Measurements from ENCODE around the gene UBQLN4.

Gene UBQLN4

DNA sequence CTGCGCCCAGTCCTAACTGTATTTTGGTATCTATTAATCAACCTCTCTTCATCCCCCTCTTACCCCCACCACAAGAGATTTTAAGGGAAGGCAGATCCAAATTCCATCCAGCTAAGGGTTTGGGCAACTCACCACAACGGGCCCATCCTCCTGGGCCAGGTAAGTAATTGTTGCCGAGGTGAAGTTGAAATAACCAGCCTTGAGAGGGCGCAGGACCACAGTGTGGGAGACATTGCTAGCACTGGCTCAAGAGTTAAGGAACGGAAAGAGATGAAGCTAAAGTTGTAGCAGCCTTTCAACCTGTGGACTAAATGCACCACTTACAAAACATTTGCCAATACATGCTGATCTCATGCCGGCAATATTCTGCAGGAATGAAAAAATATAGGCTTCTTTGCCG lies 38.8 kb downstream of the UBQLN4 start:
- H3K4me1 Mint-ChIP-seq, result peaks cover 28% of the 10 kb centered on the region
- H3K4me3 Mint-ChIP-seq, result no peak overlapping the region
- peaks cover 62% of the 10 kb centered on the region for H3K36me3 Mint-ChIP-seq (ENCODE audit: insufficient read depth)
- no peaks in the 10 kb centered on the region for H3K27me3 Mint-ChIP-seq
- H3K9me3 Mint-ChIP-seq, result no peaks in the 10 kb centered on the region
- no peak for DNase-seq (ENCODE audit: low spot score in 2 of 2)
- peak overlapping the region; percentile 30 for H3K27ac Mint-ChIP-seq (ENCODE audit: low read depth)
- no peak for ATAC-seq (replicated peaks; ENCODE audit: extremely low read depth, poor library complexity, severe bottlenecking)

- H3K27me3 Mint-ChIP-seq, result no peaks in the 10 kb centered on the region
- H3K27ac Mint-ChIP-seq (ENCODE audit: low read depth), result no peak overlapping the region
- peaks cover 59% of the 10 kb centered on the region for H3K36me3 Mint-ChIP-seq (ENCODE audit: insufficient read depth)
- DNase-seq (ENCODE audit: low spot score in 2 of 2), result no peak
- no peak overlapping the region for H3K4me3 Mint-ChIP-seq
- no peak for ATAC-seq (replicated peaks; ENCODE audit: extremely low read depth, poor library complexity, severe bottlenecking)
- H3K4me1 Mint-ChIP-seq, result peaks cover 18% of the 10 kb centered on the region
- H3K9me3 Mint-ChIP-seq, result no peaks in the 10 kb centered on the region
Observed at GRCh38 chr1:156012051-156012817, 41.4 kb downstream of the UBQLN4 start.

GRCh38 chr1:156009404-156009803 lies 44.2 kb downstream of the UBQLN4 start:
- DNase-seq (ENCODE audit: low spot score in 2 of 2) (no peak), ATAC-seq (replicated peaks; ENCODE audit: extremely low read depth, poor library complexity, severe bottlenecking) (no peak)
- Mint-ChIP-seq H3K36me3 (ENCODE audit: insufficient read depth) (peaks cover 55% of the 10 kb centered on the region), H3K9me3 (no peaks in the 10 kb centered on the region), H3K27ac (ENCODE audit: low read depth) (no peak overlapping the region), H3K4me1 (peaks cover 30% of the 10 kb centered on the region), H3K4me3 (no peak overlapping the region), H3K27me3 (no peaks in the 10 kb centered on the region)

DNA sequence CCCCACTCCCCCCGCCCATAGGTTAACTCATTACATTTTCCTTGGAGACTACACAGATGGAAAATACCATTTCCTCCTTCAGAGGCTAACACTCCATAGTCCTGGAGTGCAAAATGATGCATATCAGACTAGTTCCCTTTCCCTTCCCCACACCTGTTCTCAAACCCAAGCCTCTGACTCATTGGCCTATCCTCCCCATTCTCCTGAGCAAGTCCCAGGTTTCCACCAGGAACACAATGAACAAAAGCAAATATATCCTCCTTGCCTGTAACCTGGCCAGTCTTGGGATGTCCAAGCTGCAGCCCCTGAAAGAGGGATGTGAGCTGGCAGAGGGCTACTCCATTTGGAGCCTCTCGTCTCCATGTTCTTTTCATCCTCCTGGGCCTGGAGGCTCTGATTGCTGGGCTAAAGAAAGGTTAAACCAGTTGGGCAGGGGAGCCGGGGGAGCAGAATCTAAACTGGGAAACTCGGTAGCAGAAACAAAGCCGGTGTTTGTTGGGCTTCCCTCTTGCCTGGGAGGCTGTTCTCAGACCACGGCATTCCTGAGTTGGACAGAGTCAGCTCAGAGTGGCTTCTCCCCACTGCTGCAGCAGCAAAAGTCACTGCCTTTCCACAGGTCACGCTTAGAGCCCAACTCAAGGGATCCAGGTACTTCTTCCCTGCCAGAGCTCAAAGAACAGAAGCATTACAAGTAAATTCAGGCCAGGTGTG lies 46.8 kb downstream of the UBQLN4 start:
- no peak for DNase-seq (ENCODE audit: low spot score in 2 of 2)
- Mint-ChIP-seq H3K4me3 (no peak overlapping the region), H3K4me1 (peaks cover 33% of the 10 kb centered on the region), H3K36me3 (ENCODE audit: insufficient read depth) (peaks cover 44% of the 10 kb centered on the region), H3K9me3 (no peaks in the 10 kb centered on the region), H3K27me3 (no peaks in the 10 kb centered on the region), H3K27ac (ENCODE audit: low read depth) (no peak overlapping the region)
- ATAC-seq (replicated peaks; ENCODE audit: extremely low read depth, poor library complexity, severe bottlenecking), result no peak

DNA sequence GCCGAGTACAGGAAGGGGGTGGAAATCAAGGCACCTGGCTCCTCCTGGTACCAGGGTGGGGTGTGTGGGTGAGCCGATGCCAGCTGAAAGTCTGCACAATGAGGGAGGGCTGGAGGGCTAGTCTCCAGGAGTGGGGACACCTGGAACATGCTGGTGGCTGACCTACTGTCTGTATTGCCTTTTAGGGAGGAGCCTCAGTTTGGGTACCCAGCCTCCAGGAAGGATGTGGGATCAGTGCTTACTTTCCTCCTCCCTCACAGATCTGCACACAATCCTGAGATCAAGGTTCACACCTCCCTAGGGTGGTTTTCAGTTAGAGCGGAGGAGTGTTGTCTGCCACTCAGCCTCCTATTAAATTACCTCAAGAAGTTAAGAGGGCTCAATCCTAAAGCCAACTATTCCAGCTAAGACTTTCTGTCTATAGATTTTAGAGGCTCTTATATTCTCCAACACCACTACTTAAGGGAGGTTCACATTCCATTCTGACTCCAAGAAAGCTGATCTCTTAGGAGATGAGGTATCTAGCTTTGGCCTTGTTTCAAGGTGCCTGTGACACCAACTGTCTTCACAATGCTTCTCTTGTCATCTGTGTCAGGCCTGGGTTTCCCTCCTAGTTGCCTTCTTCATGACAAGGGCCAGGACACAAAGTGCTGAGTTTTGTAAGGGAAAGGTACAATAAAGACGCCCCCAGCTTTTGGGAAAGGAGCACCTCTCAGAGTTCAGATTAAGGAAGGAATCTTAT lies 48.6 kb downstream of the UBQLN4 start:
- Mint-ChIP-seq H3K27ac (ENCODE audit: low read depth) (peak overlapping the region; percentile 38), H3K27me3 (no peaks in the 10 kb centered on the region), H3K4me1 (peaks cover 33% of the 10 kb centered on the region), H3K4me3 (peak overlapping the region; percentile 46), H3K9me3 (no peaks in the 10 kb centered on the region), H3K36me3 (ENCODE audit: insufficient read depth) (peaks cover 30% of the 10 kb centered on the region)
- DNase-seq (ENCODE audit: low spot score in 2 of 2), result peak in 1 of 2 donors; percentile 26
- peak; percentile 91 for ATAC-seq (replicated peaks; ENCODE audit: extremely low read depth, poor library complexity, severe bottlenecking)

GRCh38 chr1:156003923-156004188 lies 49.7 kb downstream of the UBQLN4 start:
- DNase-seq (ENCODE audit: low spot score in 2 of 2) (no peak), ATAC-seq (replicated peaks; ENCODE audit: extremely low read depth, poor library complexity, severe bottlenecking) (no peak)
- Mint-ChIP-seq H3K27ac (ENCODE audit: low read depth) (no peak overlapping the region), H3K4me3 (no peak overlapping the region), H3K36me3 (ENCODE audit: insufficient read depth) (peaks cover 20% of the 10 kb centered on the region), H3K27me3 (no peaks in the 10 kb centered on the region), H3K9me3 (no peaks in the 10 kb centered on the region), H3K4me1 (peaks cover 33% of the 10 kb centered on the region)

- DNase-seq (ENCODE audit: low spot score in 2 of 2), result no peak
- Mint-ChIP-seq H3K4me1 (peaks cover 28% of the 10 kb centered on the region), H3K4me3 (no peak overlapping the region), H3K9me3 (no peaks in the 10 kb centered on the region), H3K36me3 (ENCODE audit: insufficient read depth) (peaks cover 9% of the 10 kb centered on the region), H3K27me3 (no peaks in the 10 kb centered on the region), H3K27ac (ENCODE audit: low read depth) (peak overlapping the region; percentile 65)
- no peak for ATAC-seq (replicated peaks; ENCODE audit: extremely low read depth, poor library complexity, severe bottlenecking)
Observed at GRCh38 chr1:156002188-156002911, 51.2 kb downstream of the UBQLN4 start.

DNA sequence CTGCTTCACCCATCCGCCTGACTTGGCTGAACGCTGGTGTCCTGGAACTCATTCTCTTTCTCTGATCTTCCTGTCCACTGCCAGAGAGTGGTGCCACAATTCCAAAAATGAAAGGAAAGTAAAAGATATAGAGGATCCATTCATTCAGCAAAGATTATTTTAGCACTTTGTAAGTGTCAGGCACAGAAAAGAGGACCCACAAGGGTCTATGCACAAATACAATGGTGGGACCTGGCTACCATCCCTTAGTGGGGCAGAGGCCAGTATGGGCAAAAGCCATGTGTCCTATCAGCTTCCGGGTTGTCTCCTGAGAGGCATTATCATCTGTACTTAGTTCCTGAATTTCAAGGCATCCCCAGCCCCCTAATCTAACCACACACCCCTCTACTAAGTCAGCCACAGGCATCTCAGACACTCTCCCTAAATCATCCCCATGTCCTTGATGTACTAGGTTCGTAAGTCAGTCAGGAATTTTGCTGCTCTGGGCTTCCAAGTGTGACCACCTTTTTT lies 51.9 kb downstream of the UBQLN4 start:
- peak overlapping the region; percentile 65 for H3K27ac Mint-ChIP-seq (ENCODE audit: low read depth)
- H3K4me1 Mint-ChIP-seq, result peaks cover 26% of the 10 kb centered on the region
- H3K4me3 Mint-ChIP-seq, result no peak overlapping the region
- ATAC-seq (replicated peaks; ENCODE audit: extremely low read depth, poor library complexity, severe bottlenecking) (no peak), DNase-seq (ENCODE audit: low spot score in 2 of 2) (no peak)
- no peaks in the 10 kb centered on the region for H3K9me3 Mint-ChIP-seq
- no peaks in the 10 kb centered on the region for H3K27me3 Mint-ChIP-seq
- H3K36me3 Mint-ChIP-seq (ENCODE audit: insufficient read depth), result peaks cover 4% of the 10 kb centered on the region

DNA sequence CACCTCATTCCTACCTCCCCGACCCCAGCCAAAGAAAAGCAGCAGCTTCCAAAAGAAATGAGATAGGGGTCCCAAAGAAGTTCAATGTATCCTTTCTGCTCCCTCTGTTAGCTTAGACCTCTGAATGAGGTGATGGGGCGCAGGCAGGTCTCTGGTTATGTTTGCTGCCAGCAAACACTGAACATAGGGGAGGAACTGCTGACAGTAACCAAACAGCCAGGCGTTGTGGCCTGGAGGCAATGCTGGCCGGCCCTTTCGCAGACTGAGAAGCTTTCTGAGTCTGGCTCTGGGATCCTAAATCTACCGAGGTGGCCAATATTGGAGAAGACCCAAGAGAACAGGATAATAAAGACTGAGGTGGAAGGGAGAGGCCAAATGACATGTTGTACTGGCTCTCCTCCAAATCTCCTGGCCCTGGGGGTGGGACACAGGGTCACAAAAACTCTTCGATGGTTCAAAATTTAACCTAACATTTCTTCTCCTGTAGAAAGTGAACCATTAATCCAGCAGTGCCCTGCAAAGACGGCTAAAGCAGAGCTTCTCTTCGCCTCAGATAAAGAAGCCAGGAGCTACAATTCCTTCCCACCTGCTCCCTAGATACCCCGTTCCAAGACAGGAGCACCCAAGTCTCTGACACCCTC lies 52.5 kb downstream of the UBQLN4 start:
- peaks cover 3% of the 10 kb centered on the region for H3K36me3 Mint-ChIP-seq (ENCODE audit: insufficient read depth)
- ATAC-seq (replicated peaks; ENCODE audit: extremely low read depth, poor library complexity, severe bottlenecking) (no peak), DNase-seq (ENCODE audit: low spot score in 2 of 2) (no peak)
- H3K27ac Mint-ChIP-seq (ENCODE audit: low read depth), result peak overlapping the region; percentile 65
- no peaks in the 10 kb centered on the region for H3K27me3 Mint-ChIP-seq
- H3K4me1 Mint-ChIP-seq, result peaks cover 22% of the 10 kb centered on the region
- no peak overlapping the region for H3K4me3 Mint-ChIP-seq
- no peaks in the 10 kb centered on the region for H3K9me3 Mint-ChIP-seq

- no peak overlapping the region for H3K27ac Mint-ChIP-seq (ENCODE audit: low read depth)
- no peak for ATAC-seq (replicated peaks; ENCODE audit: extremely low read depth, poor library complexity, severe bottlenecking)
- H3K36me3 Mint-ChIP-seq (ENCODE audit: insufficient read depth), result no peaks in the 10 kb centered on the region
- H3K4me1 Mint-ChIP-seq, result peaks cover 15% of the 10 kb centered on the region
- DNase-seq (ENCODE audit: low spot score in 2 of 2), result no peak
- H3K27me3 Mint-ChIP-seq, result no peaks in the 10 kb centered on the region
- H3K9me3 Mint-ChIP-seq, result no peaks in the 10 kb centered on the region
- H3K4me3 Mint-ChIP-seq, result no peak overlapping the region
Observed at GRCh38 chr1:155999964-156000363, 53.6 kb downstream of the UBQLN4 start.

DNA sequence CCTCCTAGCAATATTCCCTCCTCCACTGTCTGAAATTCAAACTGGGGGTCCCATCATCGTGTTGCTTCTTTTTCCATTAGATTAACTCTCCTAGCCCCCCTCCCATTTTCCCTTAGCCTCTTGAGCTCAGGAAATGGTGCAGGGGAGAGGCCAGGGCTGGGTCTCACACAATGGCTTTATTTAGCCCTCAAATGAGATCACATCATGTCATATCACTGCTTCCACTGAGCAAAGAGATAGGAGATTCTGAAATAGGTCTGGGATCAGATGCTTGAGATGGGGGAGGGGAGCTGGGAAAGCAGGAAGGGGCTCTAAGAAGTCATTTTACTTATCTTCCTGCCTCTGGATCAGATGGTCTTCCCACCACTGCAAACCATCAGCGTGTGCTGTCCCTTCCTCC lies 57.4 kb downstream of the UBQLN4 start:
- no peak for ATAC-seq (replicated peaks; ENCODE audit: extremely low read depth, poor library complexity, severe bottlenecking)
- no peak overlapping the region for H3K4me3 Mint-ChIP-seq

DNA sequence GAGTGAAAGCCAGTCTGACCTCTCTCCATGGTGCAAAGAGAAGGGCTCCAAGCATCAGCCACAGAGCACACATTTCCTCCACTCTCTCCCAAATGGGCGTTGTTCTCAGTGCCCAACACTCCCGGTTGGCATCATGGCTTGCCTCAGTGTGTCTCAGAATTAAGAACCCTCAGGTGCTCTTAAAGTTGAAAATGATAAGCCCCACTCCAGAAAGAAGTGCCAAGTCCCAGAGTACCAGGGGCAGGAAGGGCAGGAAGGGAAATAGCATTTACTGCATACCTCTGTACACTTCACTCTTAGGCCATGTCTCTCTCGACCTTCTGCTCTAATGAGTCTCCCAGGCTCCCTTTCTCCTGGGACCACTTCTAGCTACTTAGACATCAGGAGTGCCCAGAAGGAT lies 60.0 kb downstream of the UBQLN4 start:
- H3K9me3 Mint-ChIP-seq, result no peaks in the 10 kb centered on the region

More for the DNA sequence above, 57.4 kb downstream of the UBQLN4 start:
- Mint-ChIP-seq H3K4me1 (no peaks in the 10 kb centered on the region), H3K27me3 (no peaks in the 10 kb centered on the region), H3K9me3 (no peaks in the 10 kb centered on the region), H3K36me3 (ENCODE audit: insufficient read depth) (no peaks in the 10 kb centered on the region), H3K27ac (ENCODE audit: low read depth) (no peak overlapping the region)
- no peak for DNase-seq (ENCODE audit: low spot score in 2 of 2)

More for the DNA sequence above, 60.0 kb downstream of the UBQLN4 start:
- Mint-ChIP-seq H3K27ac (ENCODE audit: low read depth) (no peak overlapping the region), H3K27me3 (no peaks in the 10 kb centered on the region), H3K4me3 (no peak overlapping the region), H3K4me1 (peaks cover 12% of the 10 kb centered on the region), H3K36me3 (ENCODE audit: insufficient read depth) (no peaks in the 10 kb centered on the region)
- ATAC-seq (replicated peaks; ENCODE audit: extremely low read depth, poor library complexity, severe bottlenecking), result no peak
- DNase-seq (ENCODE audit: low spot score in 2 of 2), result no peak

All from central memory CD8-positive, alpha-beta T cell (primary cell).